Stimulated activated CD4-positive, alpha-beta T cell treated with anti-CD3 and anti-CD28 coated beads, Interleukin-4, amount 100 ng/mL, for 48 hours (primary cell): ENCODE results near the gene AFF4.
"Not testable (repeated sequence)": the region's sequence is repeated elsewhere in the genome, so short reads cannot be mapped to it uniquely, and the experiment has no call there.

Experiments
- DNase-seq, 2 donors: peaks; one replicate each; pipeline ENCODE4 v3.0.0-alpha.2; 2020; ENCODE audit warnings: low read depth in 2 of 2

The AFF4 gene

GRCh38 chr5:132963171-132964104, at the start of gene AFF4:
Gene AFF4, minus strand, starts transcription at chr5:132963634. Its CDS starts 26,445 bp downstream, at chr5:132937189.
- DNase-seq, result peak; percentile 80 to 87

GRCh38 chr5:133008455-133008854, 45.0 kb upstream of the AFF4 start:
- not testable (repeated sequence) for DNase-seq

- DNase-seq, result no peak
Measured at GRCh38 chr5:133006653-133007052, 43.2 kb upstream of the AFF4 start.

GRCh38 chr5:132999246-132999645, 35.8 kb upstream of the AFF4 start:
- no peak for DNase-seq

GRCh38 chr5:132998556-132998955, 35.1 kb upstream of the AFF4 start:
- no peak for DNase-seq

- no peak for DNase-seq
Measured at GRCh38 chr5:132996307-132996706, 32.9 kb upstream of the AFF4 start.

- no peak for DNase-seq
Measured at GRCh38 chr5:132987531-132988408, 24.3 kb upstream of the AFF4 start.

- not testable (repeated sequence) for DNase-seq
Measured at GRCh38 chr5:132982971-132983370, 19.5 kb upstream of the AFF4 start.

- DNase-seq, result no peak
Measured at GRCh38 chr5:132981288-132981687, 17.9 kb upstream of the AFF4 start.

- DNase-seq, result no peak
Measured at GRCh38 chr5:132979976-132980375, 16.5 kb upstream of the AFF4 start.

- DNase-seq, result no peak
Measured at GRCh38 chr5:132979367-132979940, 16.0 kb upstream of the AFF4 start.

- DNase-seq, result no peak
Measured at GRCh38 chr5:132976852-132977251, 13.4 kb upstream of the AFF4 start.

GRCh38 chr5:132972436-132972828, 9.0 kb upstream of the AFF4 start:
- not testable (repeated sequence) for DNase-seq

- no peak for DNase-seq
Measured at GRCh38 chr5:132971483-132972435, 8.3 kb upstream of the AFF4 start.

GRCh38 chr5:132965120-132965519, 1.7 kb upstream of the AFF4 start:
- DNase-seq, result no peak

GRCh38 chr5:132962429-132963021, 909 bp downstream of the AFF4 start:
- DNase-seq, result no peak

GRCh38 chr5:132961887-132962286, 1.5 kb downstream of the AFF4 start:
- DNase-seq, result no peak

- not testable (repeated sequence) for DNase-seq
Measured at GRCh38 chr5:132961123-132961815, 2.2 kb downstream of the AFF4 start.

- DNase-seq, result not testable (repeated sequence)
Measured at GRCh38 chr5:132956166-132956799, 7.2 kb downstream of the AFF4 start.
